Keratinocyte (primary cell): ENCODE data around the gene IPMK. TPM values are rescaled to one million over a fixed set of nuclear protein-coding genes. Genes with fewer than 3 reads are reported as not detected.

Experiments
- DNase-seq: peaks from one replicate; pipeline ENCODE4 v3.0.0-alpha.2; 2011; ENCODE audit warnings: low read depth, missing footprints, low spot score
- FAIRE-seq: peaks from 2 replicates; lab custom pipeline; 2011; peaks lifted over from hg19 to GRCh38; lab: Jason Lieb, UNC
- H2AFZ ChIP-seq: 2 replicates; pipeline ENCODE4 v1.6.0; 2012; ENCODE audit warnings: low read length, control low read depth, inconsistent platforms; ENCODE audit not compliant: control insufficient read depth
- H3K27ac ChIP-seq: 2 replicates; pipeline ENCODE4 v1.5.1; 2011; ENCODE audit warnings: low read length; ENCODE audit not compliant: control insufficient read depth, insufficient read depth
- H3K27me3 ChIP-seq: 3 replicates; pipeline ENCODE4 v1.6.0; 2011; ENCODE audit warnings: low read length; ENCODE audit not compliant: control insufficient read depth, insufficient read depth; ENCODE audit errors: extremely low read depth
- H3K36me3 ChIP-seq, 2 experiments: 2 replicates in 1 of 2; 3 replicates in 1 of 2; pipeline ENCODE4 v1.5.1; 2011; ENCODE audit warnings: low read length in 2 of 2, mild to moderate bottlenecking in 1 of 2; ENCODE audit not compliant: control insufficient read depth in 2 of 2, insufficient read depth in 2 of 2; ENCODE audit errors: extremely low read depth in 1 of 2
- H3K4me1 ChIP-seq: 3 replicates; pipeline ENCODE4 v1.5.1; 2011; ENCODE audit warnings: low read length; ENCODE audit not compliant: control insufficient read depth, insufficient read depth; ENCODE audit errors: extremely low read depth
- H3K4me2 ChIP-seq: 3 replicates; pipeline ENCODE4 v1.6.0; 2011; ENCODE audit warnings: low read depth, low read length; ENCODE audit not compliant: control insufficient read depth, insufficient read depth; ENCODE audit errors: extremely low read depth
- H3K4me3 ChIP-seq, 3 experiments: fragments of 200-600 bp in 1 of 3; sonication (generic) in 1 of 3; 2 replicates in 2 of 3; 3 replicates in 1 of 3; pipeline ENCODE4 v1.5.1; 2011 to 2016; ENCODE audit warnings: low read length in 3 of 3, mild to moderate bottlenecking in 3 of 3, control low read depth in 2 of 3, inconsistent platforms in 1 of 3, low read depth in 1 of 3, mixed read lengths in 1 of 3, mixed run types in 1 of 3, moderate library complexity in 1 of 3; ENCODE audit not compliant: control insufficient read depth in 2 of 3, insufficient read depth in 2 of 3; ENCODE audit errors: extremely low read depth in 1 of 3
- H3K79me2 ChIP-seq: 2 replicates; pipeline ENCODE4 v1.6.0; 2012; ENCODE audit warnings: low read length; ENCODE audit not compliant: control insufficient read depth, insufficient read depth
- H3K9ac ChIP-seq: 3 replicates; pipeline ENCODE4 v1.6.0; 2011; ENCODE audit warnings: low read length; ENCODE audit not compliant: control insufficient read depth, insufficient read depth; ENCODE audit errors: extremely low read depth
- H3K9me1 ChIP-seq: 3 replicates; pipeline ENCODE4 v1.6.0; 2011; ENCODE audit warnings: low read length; ENCODE audit not compliant: control insufficient read depth, insufficient read depth; ENCODE audit errors: extremely low read depth
- H3K9me3 ChIP-seq: 2 replicates; pipeline ENCODE4 v1.5.1; 2012; ENCODE audit warnings: low read depth, low read length; ENCODE audit not compliant: control insufficient read depth
- H4K20me1 ChIP-seq: 3 replicates; pipeline ENCODE4 v1.6.0; 2011; ENCODE audit warnings: low read length; ENCODE audit not compliant: control insufficient read depth, insufficient read depth; ENCODE audit errors: extremely low read depth
- EZH2 ChIP-seq: IDR thresholded peaks from one replicate; pipeline ENCODE4 v1.6.1; 2012; ENCODE audit warnings: inconsistent platforms, mild to moderate bottlenecking, low read length, moderate library complexity
- dilution Hi-C: fragments of 300-500 bp; cut with MboI; formaldehyde crosslinking; loops from one replicate; pipeline ENCODE4 v1.7.0; 2020; ENCODE audit warnings: low sequenced_read_pairs; ENCODE audit not compliant: extremely low pct_ligation_motif_present
- polyA plus RNA-seq, 5 experiments: library from polyadenylated mRNA; depleted of rRNA in 3 of 5; stranded (reverse) in 3 of 5; stranded (forward) in 1 of 5; unstranded in 1 of 5; fragments of >200 nt; gene quantifications; 1 replicate in 1 of 5; 2 replicates in 3 of 5; 3 replicates in 1 of 5; pipeline versions ENCODE4 v1.2.1 to v1.2.3, GENCODE V29; 2011 to 2012; ENCODE audit warnings: missing spikeins in 2 of 5, low read depth in 1 of 5, low replicate concordance in 1 of 5
- TF ChIP-seq, protein P1 (sequence below), 3 experiments: IDR thresholded peaks in 1 of 3; conservative IDR thresholded peaks in 1 of 3; optimal IDR thresholded peaks in 1 of 3; 2 replicates in 2 of 3; 3 replicates in 1 of 3; pipeline versions ENCODE3 to v1.5.1; 2011; ENCODE audit warnings: low read length in 3 of 3, mild to moderate bottlenecking in 3 of 3, moderate library complexity in 2 of 3, control low read depth in 1 of 3, inconsistent platforms in 1 of 3; ENCODE audit not compliant: insufficient read depth in 2 of 3; ENCODE audit errors: extremely low read depth in 1 of 3

Gene IPMK
- polyA plus RNA-seq, 1 donor (not counting 4 experiments of a cell fraction or from before 2014, with no cell fraction given), result 4.5 TPM

- no peak overlapping the region for H3K4me2 ChIP-seq
- TF ChIP-seq, protein P1, sequence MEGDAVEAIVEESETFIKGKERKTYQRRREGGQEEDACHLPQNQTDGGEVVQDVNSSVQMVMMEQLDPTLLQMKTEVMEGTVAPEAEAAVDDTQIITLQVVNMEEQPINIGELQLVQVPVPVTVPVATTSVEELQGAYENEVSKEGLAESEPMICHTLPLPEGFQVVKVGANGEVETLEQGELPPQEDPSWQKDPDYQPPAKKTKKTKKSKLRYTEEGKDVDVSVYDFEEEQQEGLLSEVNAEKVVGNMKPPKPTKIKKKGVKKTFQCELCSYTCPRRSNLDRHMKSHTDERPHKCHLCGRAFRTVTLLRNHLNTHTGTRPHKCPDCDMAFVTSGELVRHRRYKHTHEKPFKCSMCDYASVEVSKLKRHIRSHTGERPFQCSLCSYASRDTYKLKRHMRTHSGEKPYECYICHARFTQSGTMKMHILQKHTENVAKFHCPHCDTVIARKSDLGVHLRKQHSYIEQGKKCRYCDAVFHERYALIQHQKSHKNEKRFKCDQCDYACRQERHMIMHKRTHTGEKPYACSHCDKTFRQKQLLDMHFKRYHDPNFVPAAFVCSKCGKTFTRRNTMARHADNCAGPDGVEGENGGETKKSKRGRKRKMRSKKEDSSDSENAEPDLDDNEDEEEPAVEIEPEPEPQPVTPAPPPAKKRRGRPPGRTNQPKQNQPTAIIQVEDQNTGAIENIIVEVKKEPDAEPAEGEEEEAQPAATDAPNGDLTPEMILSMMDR (optimal IDR thresholded peaks at IDR 0.05 in 1 of 3, IDR thresholded peaks at IDR 0.05 in 1 of 3, conservative IDR thresholded peaks at IDR 0.05 in 1 of 3; ENCODE audit: extremely low read depth in 1 of 3, insufficient read depth in 2 of 3, low read length in 3 of 3), result no peak
- no peak for TF ChIP-seq EZH2
- no peak overlapping the region for H2AFZ ChIP-seq
- no peaks in the 10 kb centered on the region for H3K4me1 ChIP-seq
- H3K79me2 ChIP-seq, result no peaks in the 10 kb centered on the region
- no peaks in the 10 kb centered on the region for H3K36me3 ChIP-seq
- H3K27me3 ChIP-seq, result no peaks in the 10 kb centered on the region
- H3K27ac ChIP-seq, result no peak overlapping the region
- H3K4me3 ChIP-seq, result no peak overlapping the region
- no peaks in the 10 kb centered on the region for H3K9me1 ChIP-seq
- DNase-seq, result no peak
- no peak for FAIRE-seq
- dilution Hi-C loops, result no loop called here
- no peak overlapping the region for H3K9ac ChIP-seq
- H4K20me1 ChIP-seq, result no peaks in the 10 kb centered on the region
- no peaks in the 10 kb centered on the region for H3K9me3 ChIP-seq
Observed at GRCh38 chr10:58311026-58311425, 43.3 kb upstream of the IPMK start.

GRCh38 chr10:58307676-58308075 is 40.0 kb upstream of the IPMK start:
- Histone ChIP-seq H3K27me3 (peaks cover 3% of the 10 kb centered on the region), H3K4me3 (no peak overlapping the region), H3K9me1 (no peaks in the 10 kb centered on the region), H3K9me3 (no peaks in the 10 kb centered on the region), H3K36me3 (no peaks in the 10 kb centered on the region), H4K20me1 (no peaks in the 10 kb centered on the region), H3K27ac (no peak overlapping the region), H3K79me2 (no peaks in the 10 kb centered on the region), H2AFZ (no peak overlapping the region), H3K4me1 (no peaks in the 10 kb centered on the region), H3K4me2 (no peak overlapping the region), H3K9ac (no peak overlapping the region)
- TF ChIP-seq, protein P1 (optimal IDR thresholded peaks at IDR 0.05 in 1 of 3, IDR thresholded peaks at IDR 0.05 in 1 of 3, conservative IDR thresholded peaks at IDR 0.05 in 1 of 3; ENCODE audit: extremely low read depth in 1 of 3, insufficient read depth in 2 of 3, low read length in 3 of 3), result no peak
- TF ChIP-seq EZH2, result no peak
- no peak for FAIRE-seq
- no peak for DNase-seq
- dilution Hi-C loops, result no loop called here
